Natural killer cell treated with Interleukin-12 subunit alpha and Interleukin-12 subunit beta and Interleukin-15 and Interleukin-18, amount 100 ng/mL, for 72 hours (primary cell): ENCODE results near the gene ORC2. TPM values are rescaled to one million over a fixed set of nuclear protein-coding genes. Genes with fewer than 3 reads are reported as not detected.
"Not testable (repeated sequence)": the region's sequence is repeated elsewhere in the genome, so short reads cannot be mapped to it uniquely, and the experiment has no call there.

Experiments used
- ATAC-seq, 2 donors: fragments of 150-1000 bp; cut with Tn5 transposase in 1 of 2; sonication (Bioruptor Pico), chemical (Tn5 transposase) in 1 of 2; 2 replicates each; pipeline ENCODE4 v1.10.0; 2021
- DNase-seq: peaks from one replicate; pipeline ENCODE4 v3.0.0; 2022; ENCODE audit warnings: low spot score
- H3K27ac Mint-ChIP-seq, 2 donors: 1 replicate in 1 of 2; 2 replicates in 1 of 2; pipeline ENCODE4 v1.8.0; 2022; ENCODE audit warnings: mixed read lengths in 2 of 2, mild to moderate bottlenecking in 1 of 2, moderate library complexity in 1 of 2
- H3K27me3 Mint-ChIP-seq, 2 donors: 1 replicate in 1 of 2; 2 replicates in 1 of 2; pipeline ENCODE4 v1.8.0; 2022; ENCODE audit warnings: mixed read lengths in 2 of 2
- H3K36me3 Mint-ChIP-seq: one replicate; pipeline ENCODE4 v1.8.0; 2022; ENCODE audit warnings: mixed read lengths
- H3K4me1 Mint-ChIP-seq, 2 donors: 1 replicate in 1 of 2; 2 replicates in 1 of 2; pipeline ENCODE4 v1.8.0; 2022; ENCODE audit warnings: low read depth in 2 of 2, mixed read lengths in 2 of 2, mild to moderate bottlenecking in 1 of 2
- H3K4me3 Mint-ChIP-seq: one replicate; pipeline ENCODE4 v1.8.0; 2022; ENCODE audit warnings: mixed read lengths
- H3K9me3 Mint-ChIP-seq: 2 replicates; pipeline ENCODE4 v1.8.0; 2022; ENCODE audit warnings: mixed read lengths
- total RNA-seq, 2 donors: library from RNA; stranded (reverse); gene quantifications; one replicate each; pipeline ENCODE4 v1.2.3, GENCODE V29; 2022

The ORC2 gene
- 10 to 100 TPM; 33.8 to 43.9 TPM for total RNA-seq

DNA sequence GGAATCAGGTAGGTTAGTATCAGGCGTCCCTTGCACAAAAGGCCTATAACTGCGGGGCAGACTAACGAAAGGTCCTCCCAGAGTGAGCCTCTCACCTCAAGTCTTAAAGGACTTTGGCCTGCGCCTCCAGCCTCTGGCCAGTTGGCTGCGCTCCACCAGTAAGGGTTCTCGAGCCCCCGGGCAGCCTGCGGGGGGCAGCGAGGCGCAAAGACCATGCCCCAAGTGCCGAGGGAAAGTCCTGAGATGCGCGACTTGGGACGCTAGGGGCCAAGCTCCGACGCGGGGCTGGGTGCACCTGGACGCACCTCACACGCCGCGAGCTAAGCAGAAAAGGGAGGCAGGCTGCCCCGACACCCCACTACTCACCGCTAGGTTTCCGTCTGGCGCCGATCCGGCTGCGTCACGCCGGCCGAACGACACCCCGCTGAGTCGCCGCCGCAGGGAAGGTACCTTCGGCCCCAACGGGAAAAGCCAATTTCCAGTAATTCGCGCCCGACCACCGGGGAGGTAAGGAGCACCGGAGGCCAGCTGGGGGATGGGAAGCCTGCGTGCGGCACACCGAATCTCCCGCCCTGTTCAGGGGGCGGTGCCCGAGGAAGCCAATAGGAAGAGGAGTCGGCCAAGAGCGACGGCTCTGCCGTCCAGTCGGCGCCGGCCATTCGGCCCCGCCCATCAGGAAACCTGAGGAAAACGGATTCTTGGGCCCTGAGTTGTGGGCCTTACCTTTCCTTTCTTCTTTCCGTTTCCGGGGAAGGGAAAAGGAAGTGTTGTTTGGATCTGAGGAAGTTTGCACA lies at the start of gene ORC2:
TSS of gene ORC2 (minus strand) at position 537 of the 794 bp plus-strand sequence. CDS start 5,537 bp downstream, outside the sequence.
- H3K27me3 Mint-ChIP-seq, result no peaks in the 10 kb centered on the region
- peak within 1 kb of the TSS; percentile 95 for H3K4me3 Mint-ChIP-seq
- peak; percentile 99 to 100 for ATAC-seq
- peak within 1 kb of the TSS; percentile 87 to 96 for H3K27ac Mint-ChIP-seq
- H3K4me1 Mint-ChIP-seq, result peaks cover 38 to 56% of the 10 kb centered on the region in 2 donors
- H3K36me3 Mint-ChIP-seq, result peaks cover 9% of the 10 kb centered on the region
- no peaks in the 10 kb centered on the region for H3K9me3 Mint-ChIP-seq
- DNase-seq, result peak; percentile 95

DNA sequence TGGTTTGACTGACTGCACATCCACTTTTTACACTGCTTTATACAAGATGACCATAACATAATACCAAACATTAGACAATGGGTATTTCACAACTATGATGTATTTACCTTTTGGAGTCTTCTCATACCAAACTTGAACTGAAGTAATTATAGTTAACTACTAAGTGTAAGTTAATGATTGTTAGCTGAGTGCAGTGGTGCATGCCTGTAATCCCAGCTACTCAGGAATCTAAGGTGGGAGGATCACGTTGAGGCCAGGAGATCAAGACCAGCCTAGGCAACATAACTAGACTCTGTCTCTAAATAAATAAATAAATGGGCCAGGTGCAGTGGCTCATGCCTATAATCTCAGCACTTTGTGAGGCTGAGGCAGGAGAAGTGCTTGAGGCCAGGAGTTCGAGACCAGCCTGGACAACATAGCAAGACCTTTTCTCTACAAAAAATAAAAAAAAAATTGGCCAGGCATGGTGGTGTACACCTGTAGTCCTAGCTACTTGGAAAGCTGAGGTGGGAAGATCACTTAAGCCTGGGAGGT lies 44.9 kb upstream of the ORC2 start:
- Mint-ChIP-seq H3K9me3 (no peaks in the 10 kb centered on the region), H3K4me3 (no peak overlapping the region), H3K36me3 (peaks cover 5% of the 10 kb centered on the region), H3K27me3 (no peaks in the 10 kb centered on the region), H3K27ac (no peak overlapping the region), H3K4me1 (no peaks in the 10 kb centered on the region)
- no peak for ATAC-seq
- no peak for DNase-seq

DNA sequence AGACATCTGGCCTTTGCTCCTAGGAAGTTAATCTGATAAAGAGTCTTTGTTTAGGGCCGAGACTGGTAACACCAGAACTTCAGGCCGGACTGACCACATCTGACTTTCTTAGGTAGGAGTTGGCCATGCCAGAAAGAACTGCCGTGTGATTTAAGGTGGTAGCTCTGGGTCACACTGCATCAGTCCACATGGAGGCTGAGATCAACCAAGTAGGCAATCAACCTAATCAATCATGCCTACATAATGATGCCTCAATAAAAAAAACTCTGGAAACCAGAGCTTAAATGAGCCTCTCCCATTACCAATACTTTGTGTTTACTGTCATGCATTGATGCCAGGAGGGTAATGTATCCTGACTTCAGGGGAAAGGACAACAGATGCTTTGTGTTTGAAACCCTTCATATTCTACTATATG lies 44.1 kb upstream of the ORC2 start:
- ATAC-seq (no peak), DNase-seq (no peak)
- Mint-ChIP-seq H3K36me3 (peaks cover 5% of the 10 kb centered on the region), H3K27ac (no peak overlapping the region), H3K27me3 (no peaks in the 10 kb centered on the region), H3K4me1 (no peaks in the 10 kb centered on the region), H3K9me3 (no peaks in the 10 kb centered on the region), H3K4me3 (no peak overlapping the region)

DNA sequence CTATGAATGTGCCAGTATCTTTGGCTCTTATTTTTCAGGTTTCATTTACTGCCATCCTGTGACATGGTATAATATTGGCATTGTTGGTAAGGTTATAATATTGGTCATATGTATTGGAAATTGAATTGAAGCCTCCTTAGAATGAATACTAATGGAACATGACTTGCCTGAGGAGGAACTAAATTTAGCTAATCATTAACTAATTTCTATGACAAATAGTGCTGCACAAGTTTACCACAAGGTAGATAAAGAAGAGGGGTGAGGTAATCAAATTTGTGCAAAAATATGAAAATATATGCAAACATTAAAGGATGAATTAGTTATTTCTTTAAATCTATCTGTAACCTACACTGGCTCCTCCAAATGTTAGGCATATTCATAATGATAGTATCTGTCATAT lies 43.2 kb upstream of the ORC2 start:
- Mint-ChIP-seq H3K9me3 (no peaks in the 10 kb centered on the region), H3K36me3 (peaks cover 5% of the 10 kb centered on the region), H3K27me3 (no peaks in the 10 kb centered on the region), H3K4me3 (no peak overlapping the region), H3K4me1 (no peaks in the 10 kb centered on the region), H3K27ac (no peak overlapping the region)
- ATAC-seq, result no peak
- no peak for DNase-seq

DNA sequence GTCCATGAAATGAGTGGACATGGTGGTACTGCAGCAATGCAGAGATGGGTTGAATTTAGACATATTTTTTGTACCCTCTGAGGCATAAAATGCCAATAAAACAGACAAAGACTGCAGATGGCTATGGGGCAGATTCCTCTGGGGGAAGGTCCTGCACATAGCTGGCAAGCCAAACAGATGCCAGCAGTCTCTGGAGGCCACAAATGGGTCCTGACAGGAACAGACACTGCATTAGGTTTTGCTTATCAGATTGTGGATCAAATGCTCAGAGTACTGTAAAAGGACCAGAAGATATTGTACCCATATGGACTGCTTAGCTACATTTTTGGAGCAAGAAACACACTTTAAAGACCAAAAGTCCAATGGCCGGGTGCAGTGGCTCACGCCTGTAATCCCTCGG lies 40.9 kb upstream of the ORC2 start:
- peaks cover 5% of the 10 kb centered on the region for H3K36me3 Mint-ChIP-seq
- H3K27ac Mint-ChIP-seq, result no peak overlapping the region

DNA sequence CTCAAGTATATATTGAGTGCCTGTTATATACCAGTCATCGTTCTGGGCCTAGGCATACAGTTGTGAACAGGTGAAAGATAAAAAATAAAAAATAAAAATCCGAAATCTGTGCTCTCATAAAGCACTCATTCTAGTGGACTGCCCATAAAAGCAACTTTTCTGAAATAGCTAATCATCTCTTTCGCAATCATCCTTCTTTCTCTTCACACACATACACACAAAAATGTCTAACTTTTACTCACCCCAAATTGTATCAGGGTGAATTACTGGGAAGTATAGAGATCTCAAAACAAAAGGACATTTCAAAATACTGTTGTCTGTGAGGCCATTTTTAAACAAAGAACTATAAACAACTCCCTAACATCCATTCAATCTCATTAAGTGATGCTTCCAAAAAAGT lies 29.6 kb upstream of the ORC2 start:
- H3K4me1 Mint-ChIP-seq, result no peaks in the 10 kb centered on the region
- no peaks in the 10 kb centered on the region for H3K9me3 Mint-ChIP-seq
- H3K4me3 Mint-ChIP-seq, result no peak overlapping the region
- no peak overlapping the region for H3K27ac Mint-ChIP-seq
- peaks cover 3% of the 10 kb centered on the region for H3K36me3 Mint-ChIP-seq
- no peak for DNase-seq
- ATAC-seq, result no peak
- no peaks in the 10 kb centered on the region for H3K27me3 Mint-ChIP-seq

More for the DNA sequence above, 40.9 kb upstream of the ORC2 start:
- no peaks in the 10 kb centered on the region for H3K9me3 Mint-ChIP-seq
- no peak for ATAC-seq
- no peak for DNase-seq
- no peaks in the 10 kb centered on the region for H3K27me3 Mint-ChIP-seq
- H3K4me1 Mint-ChIP-seq, result no peaks in the 10 kb centered on the region
- no peak overlapping the region for H3K4me3 Mint-ChIP-seq

DNA sequence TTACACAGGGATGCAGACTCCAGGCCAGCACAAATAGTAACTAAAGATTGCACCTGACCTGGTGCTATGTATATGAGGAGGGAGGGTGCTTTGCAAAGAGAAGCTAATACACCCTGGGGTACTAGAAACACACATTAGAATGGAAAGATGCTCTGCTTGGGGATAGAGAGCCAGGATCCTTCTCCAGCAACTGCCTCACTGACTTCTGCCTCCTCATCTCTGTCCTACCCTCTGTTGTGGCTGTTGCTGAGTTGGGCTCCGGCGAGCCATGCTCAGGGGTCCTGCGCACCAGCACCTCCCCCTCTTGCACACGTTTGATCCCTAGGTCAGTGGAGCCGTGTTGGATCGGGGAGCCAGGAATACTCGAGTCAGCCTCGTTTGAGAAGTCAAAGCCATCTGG lies 23.7 kb upstream of the ORC2 start:
- Mint-ChIP-seq H3K27me3 (no peaks in the 10 kb centered on the region), H3K4me3 (no peak overlapping the region), H3K4me1 (no peaks in the 10 kb centered on the region), H3K27ac (no peak overlapping the region), H3K9me3 (no peaks in the 10 kb centered on the region), H3K36me3 (peaks cover 5% of the 10 kb centered on the region)
- DNase-seq, result no peak
- ATAC-seq, result no peak

DNA sequence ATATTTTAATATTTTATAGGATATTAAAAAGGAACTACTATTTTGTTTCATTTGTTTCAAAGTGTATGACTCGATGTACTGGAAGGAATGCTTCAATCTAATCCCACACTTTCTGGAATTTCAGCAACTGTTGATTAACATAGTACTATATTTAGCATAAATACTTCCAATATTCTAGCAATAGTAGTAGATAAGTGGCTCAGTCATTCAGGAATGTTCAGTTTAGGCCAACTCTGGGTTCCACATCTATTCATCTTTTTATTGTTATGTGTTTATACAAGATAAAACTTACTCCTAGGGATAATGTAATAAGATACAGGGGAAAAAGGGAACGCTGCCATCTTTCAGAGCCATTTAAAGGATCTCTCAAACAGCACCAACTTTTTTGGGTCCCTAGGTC lies 22.3 kb upstream of the ORC2 start:
- Mint-ChIP-seq H3K4me3 (no peak overlapping the region), H3K36me3 (peaks cover 8% of the 10 kb centered on the region), H3K27me3 (no peaks in the 10 kb centered on the region), H3K27ac (no peak overlapping the region), H3K9me3 (no peaks in the 10 kb centered on the region), H3K4me1 (no peaks in the 10 kb centered on the region)
- DNase-seq (no peak), ATAC-seq (no peak)

DNA sequence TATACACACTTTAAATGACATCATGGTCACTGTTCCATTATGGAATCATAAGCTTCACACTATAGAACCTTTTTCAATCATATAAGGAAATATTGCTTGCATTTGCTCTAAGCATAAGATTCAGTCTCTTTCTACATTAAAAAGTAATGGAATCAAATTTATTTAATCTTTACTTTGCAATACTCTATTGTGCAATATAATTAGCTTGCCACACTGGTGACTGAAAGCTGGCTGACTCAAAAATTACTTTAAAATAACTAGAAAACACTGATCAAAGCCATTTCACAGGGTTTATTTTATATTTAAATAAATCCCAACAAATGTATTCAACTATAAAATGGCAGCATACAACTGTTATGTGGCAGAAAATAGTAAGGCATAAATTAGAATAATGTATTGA lies 13.2 kb upstream of the ORC2 start:
- Mint-ChIP-seq H3K4me1 (no peaks in the 10 kb centered on the region), H3K27me3 (no peaks in the 10 kb centered on the region), H3K9me3 (no peaks in the 10 kb centered on the region), H3K4me3 (no peak overlapping the region), H3K27ac (no peak overlapping the region), H3K36me3 (peaks cover 7% of the 10 kb centered on the region)
- ATAC-seq, result no peak
- no peak for DNase-seq

DNA sequence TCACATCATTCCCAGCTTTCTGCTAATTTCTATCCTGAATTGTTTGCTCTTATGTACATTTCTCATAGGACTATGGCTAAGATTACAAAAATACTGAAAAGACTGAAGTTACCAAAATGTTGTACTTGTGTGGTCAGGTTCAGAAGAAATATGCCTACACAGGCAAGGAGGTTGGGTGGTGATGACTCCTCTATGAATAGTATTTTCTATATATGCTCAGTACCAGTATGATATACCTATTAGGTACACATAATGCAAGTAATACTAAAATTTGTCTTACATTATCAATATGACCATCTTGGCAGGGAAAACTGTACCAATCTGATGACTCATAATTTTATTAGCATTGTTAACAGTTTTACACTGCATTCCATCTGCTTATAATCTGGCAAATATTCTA lies 12.2 kb upstream of the ORC2 start:
- Mint-ChIP-seq H3K27me3 (no peaks in the 10 kb centered on the region), H3K9me3 (no peaks in the 10 kb centered on the region), H3K4me3 (no peak overlapping the region), H3K27ac (no peak overlapping the region), H3K4me1 (no peaks in the 10 kb centered on the region), H3K36me3 (peaks cover 2% of the 10 kb centered on the region)
- DNase-seq (no peak), ATAC-seq (no peak)

DNA sequence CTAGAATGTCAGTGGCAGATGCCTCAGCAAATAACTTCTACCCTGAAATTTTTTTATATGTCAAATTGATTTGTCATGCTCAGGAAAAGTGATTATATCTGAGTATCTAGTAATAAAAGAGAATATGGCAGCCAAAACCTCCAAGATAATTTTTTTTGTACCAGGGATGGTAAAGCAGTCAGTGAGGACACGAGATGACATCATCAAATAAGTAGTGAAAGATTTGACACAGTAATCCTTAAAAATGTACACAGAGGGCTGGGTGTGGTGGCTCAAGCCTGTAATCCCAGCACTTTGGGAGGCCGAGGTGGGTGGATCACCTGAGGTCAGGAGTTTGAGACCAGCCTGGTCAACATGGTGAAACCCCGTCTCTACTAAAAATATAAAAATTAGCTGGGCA lies 6.6 kb upstream of the ORC2 start:
- DNase-seq, ATAC-seq, H3K27ac Mint-ChIP-seq, H3K4me3 Mint-ChIP-seq, H3K27me3 Mint-ChIP-seq, H3K9me3 Mint-ChIP-seq, H3K36me3 Mint-ChIP-seq: not testable (repeated sequence)
- peaks cover 17 to 24% of the 10 kb centered on the region in 2 donors for H3K4me1 Mint-ChIP-seq

DNA sequence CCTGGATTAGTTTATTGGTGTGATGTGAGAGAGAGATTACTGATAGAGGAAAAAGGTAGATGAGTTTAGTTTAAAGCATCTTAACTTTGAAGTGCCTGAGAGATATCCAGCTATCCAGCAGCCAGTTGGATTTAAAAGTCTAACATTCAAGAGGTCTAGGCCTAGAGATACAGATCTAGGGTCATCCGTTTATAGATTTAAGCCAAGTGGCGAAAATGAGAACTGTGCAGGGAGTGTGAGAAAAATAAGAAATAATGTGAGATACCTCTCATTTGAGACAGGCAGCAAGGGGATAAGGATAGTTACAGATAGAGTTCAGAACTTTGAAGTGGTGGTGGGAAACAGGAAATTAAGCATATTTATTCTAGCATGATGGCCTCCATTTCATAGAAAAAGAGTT lies 5.3 kb upstream of the ORC2 start:
- DNase-seq (no peak), ATAC-seq (no peak)
- Mint-ChIP-seq H3K4me3 (no peak overlapping the region), H3K9me3 (no peaks in the 10 kb centered on the region), H3K27ac (peak overlapping the region in 1 of 2 donors; percentile 7), H3K4me1 (peaks cover 28 to 38% of the 10 kb centered on the region in 2 donors), H3K36me3 (peaks cover 9% of the 10 kb centered on the region), H3K27me3 (no peaks in the 10 kb centered on the region)

DNA sequence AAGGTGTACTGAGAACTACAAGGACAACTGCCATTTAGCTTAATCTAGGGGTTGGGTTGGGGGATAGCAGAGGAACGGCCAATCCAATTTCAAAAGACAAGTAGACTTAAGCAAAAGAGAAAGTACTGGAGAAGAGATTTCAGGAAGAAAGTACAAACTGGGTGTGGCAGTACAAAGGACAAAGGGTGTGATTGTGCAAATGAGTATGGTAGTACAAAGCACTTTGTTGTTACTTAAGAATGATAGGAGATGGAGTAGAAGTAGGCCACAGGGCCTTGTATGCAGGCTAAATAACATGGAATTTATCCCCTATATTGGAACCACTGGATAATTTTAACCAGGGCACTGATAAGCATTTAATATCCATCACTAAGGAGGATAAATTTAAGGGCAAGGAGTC lies 4.7 kb upstream of the ORC2 start:
- Mint-ChIP-seq H3K9me3 (no peaks in the 10 kb centered on the region), H3K4me1 (peaks cover 32 to 40% of the 10 kb centered on the region in 2 donors), H3K27me3 (no peaks in the 10 kb centered on the region), H3K27ac (peak overlapping the region in 1 of 2 donors; percentile 7), H3K36me3 (peaks cover 9% of the 10 kb centered on the region), H3K4me3 (no peak overlapping the region)
- no peak for DNase-seq
- ATAC-seq, result no peak

DNA sequence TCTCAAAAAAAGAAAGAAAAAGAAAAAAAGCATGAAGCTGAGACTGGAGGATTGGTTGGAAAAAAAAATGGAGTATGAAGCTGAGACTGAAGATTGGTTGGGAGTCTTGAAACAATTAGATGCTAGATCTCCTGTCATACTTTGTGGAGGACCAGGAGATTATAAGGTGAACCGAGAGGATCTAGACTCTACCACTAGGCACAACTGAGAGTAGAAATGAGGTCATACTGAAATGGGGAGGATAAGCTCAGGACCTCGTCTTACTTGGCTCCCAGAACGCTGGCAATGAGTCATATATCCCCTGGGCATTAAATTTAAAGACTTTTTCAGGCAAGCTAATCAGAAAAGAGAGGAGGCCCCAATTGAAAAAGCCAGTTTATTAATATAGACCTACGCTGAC lies 3.3 kb upstream of the ORC2 start:
- no peak for ATAC-seq
- H3K9me3 Mint-ChIP-seq, result no peaks in the 10 kb centered on the region
- no peak overlapping the region for H3K4me3 Mint-ChIP-seq
- no peak for DNase-seq
- peaks cover 40 to 53% of the 10 kb centered on the region in 2 donors for H3K4me1 Mint-ChIP-seq
- H3K36me3 Mint-ChIP-seq, result peaks cover 9% of the 10 kb centered on the region
- H3K27me3 Mint-ChIP-seq, result no peaks in the 10 kb centered on the region
- peak overlapping the region in 1 of 2 donors; percentile 39 for H3K27ac Mint-ChIP-seq
